IPS-18a (cell line): ENCODE results near the gene PDIA2.
A peak's percentile ranks its signal among the peaks of the same experiment; 100 is the strongest.

Experiments
- H3K27ac ChIP-seq: one replicate; pipeline ENCODE4 v1.5.1; 2013; ENCODE audit warnings: low read length
- H3K27me3 ChIP-seq: one replicate; pipeline ENCODE4 v1.6.1; 2013; ENCODE audit warnings: mild to moderate bottlenecking, low read length; ENCODE audit not compliant: control insufficient read depth, insufficient read depth
- H3K36me3 ChIP-seq: one replicate; pipeline ENCODE4 v1.6.1; 2013; ENCODE audit warnings: low read depth, low read length; ENCODE audit not compliant: control insufficient read depth
- H3K4me1 ChIP-seq: one replicate; pipeline ENCODE4 v1.6.1; 2013; ENCODE audit warnings: low read depth, low read length; ENCODE audit not compliant: control insufficient read depth
- H3K4me3 ChIP-seq: one replicate; pipeline ENCODE4 v1.5.1; 2013; ENCODE audit warnings: low read length
- H3K9ac ChIP-seq: one replicate; pipeline ENCODE4 v1.6.1; 2013; ENCODE audit warnings: mild to moderate bottlenecking, low read length, moderate library complexity
- H3K9me3 ChIP-seq: one replicate; pipeline ENCODE4 v1.6.1; 2013; ENCODE audit warnings: low read depth, low read length; ENCODE audit not compliant: control insufficient read depth

Gene PDIA2

DNA sequence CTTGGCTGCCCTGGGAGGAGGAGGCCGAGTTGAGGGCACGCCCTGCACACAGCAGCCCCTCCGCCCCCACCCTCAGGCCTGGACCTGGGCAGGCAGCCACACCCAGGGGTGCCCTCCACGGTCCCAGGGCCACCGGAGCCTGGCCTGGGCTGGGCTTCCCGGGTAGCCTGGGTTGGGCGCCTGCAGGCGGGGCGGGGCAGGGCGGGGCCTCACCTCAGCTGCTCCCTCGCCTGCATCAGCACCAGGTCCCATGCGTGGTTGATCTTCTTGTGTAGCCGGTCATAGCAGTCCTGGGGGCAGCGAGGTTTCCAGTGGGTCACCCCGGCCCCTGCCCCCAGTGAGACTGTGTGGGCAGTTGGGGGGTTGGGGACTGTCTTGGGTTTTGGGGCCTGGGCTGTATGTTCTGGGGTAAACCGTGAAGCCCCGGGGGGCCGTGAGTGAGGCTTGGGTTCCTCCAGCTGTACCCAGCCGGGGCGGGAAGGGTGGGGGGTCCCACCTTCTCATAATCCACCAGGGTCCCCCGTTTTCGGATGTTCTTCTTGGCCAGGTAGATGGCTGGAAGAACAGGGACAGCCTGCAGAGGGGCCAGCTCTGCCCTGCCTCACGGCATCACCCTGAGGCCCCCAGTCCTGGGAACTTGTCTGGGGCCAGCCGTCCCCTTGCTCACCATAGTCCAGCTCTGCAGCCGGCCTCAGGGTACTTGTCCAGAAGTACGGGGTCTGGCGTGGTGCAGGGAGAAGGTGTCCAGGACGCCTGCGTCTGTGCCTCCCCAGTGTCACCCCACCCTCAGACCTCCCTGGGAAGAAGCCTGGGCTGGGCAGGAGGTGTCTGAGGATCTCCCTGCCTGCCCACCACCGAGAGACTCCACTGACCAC is 9.2 kb upstream of the PDIA2 start:
- Histone ChIP-seq H3K9me3 (no peaks in the 10 kb centered on the region), H3K4me1 (no peaks in the 10 kb centered on the region), H3K4me3 (no peak overlapping the region), H3K36me3 (no peaks in the 10 kb centered on the region), H3K9ac (no peak overlapping the region), H3K27me3 (peaks cover 34% of the 10 kb centered on the region), H3K27ac (no peak overlapping the region)

GRCh38 chr16:275041-275641 is 7.8 kb upstream of the PDIA2 start:
- peak overlapping the region; percentile 53 for H3K4me3 ChIP-seq
- no peak overlapping the region for H3K9ac ChIP-seq

DNA sequence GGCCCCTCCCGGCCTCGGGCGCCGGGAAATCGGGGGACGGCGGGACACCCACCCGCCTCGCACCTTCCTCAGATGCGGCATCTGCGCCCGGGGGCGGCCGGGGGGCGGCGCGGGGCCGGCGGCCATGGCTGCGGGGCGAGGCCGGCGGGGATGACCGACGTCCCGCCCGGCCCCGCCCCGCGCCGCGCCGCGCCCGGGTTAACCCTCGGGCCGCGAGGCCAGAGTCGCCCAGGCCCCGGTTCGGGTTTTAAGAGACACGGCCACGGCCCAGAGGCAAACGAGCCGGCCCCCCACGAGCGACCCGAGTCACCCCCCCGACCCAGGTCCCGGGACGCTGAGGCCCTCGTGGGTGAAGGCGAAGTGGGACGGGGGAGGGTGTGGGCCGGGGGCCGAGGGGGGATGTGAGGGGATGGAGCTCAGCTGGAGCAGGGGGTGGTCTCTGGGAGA is 7.2 kb upstream of the PDIA2 start, which contains the start of gene RGS11:
TSS of gene RGS11 (minus strand) at position 159 of the 447 bp plus-strand sequence. CDS start at position 126, 33 bp downstream.
- Histone ChIP-seq H3K4me1 (no peaks in the 10 kb centered on the region), H3K4me3 (peak within 1 kb of the TSS; percentile 53), H3K36me3 (no peaks in the 10 kb centered on the region), H3K9me3 (no peaks in the 10 kb centered on the region), H3K9ac (no peak within 1 kb of the TSS), H3K27ac (no peak within 1 kb of the TSS), H3K27me3 (peaks cover 49% of the 10 kb centered on the region)

More at GRCh38 chr16:275041-275641, 7.8 kb upstream of the PDIA2 start:
- no peak overlapping the region for H3K27ac ChIP-seq
- H3K27me3 ChIP-seq, result peaks cover 47% of the 10 kb centered on the region
- no peaks in the 10 kb centered on the region for H3K36me3 ChIP-seq
- H3K9me3 ChIP-seq, result no peaks in the 10 kb centered on the region
- H3K4me1 ChIP-seq, result no peaks in the 10 kb centered on the region

GRCh38 chr16:276426-277077 is 6.4 kb upstream of the PDIA2 start:
- H3K27ac ChIP-seq, result no peak overlapping the region
- H3K4me1 ChIP-seq, result no peaks in the 10 kb centered on the region
- no peak overlapping the region for H3K9ac ChIP-seq
- peaks cover 57% of the 10 kb centered on the region for H3K27me3 ChIP-seq
- no peak overlapping the region for H3K4me3 ChIP-seq
- no peaks in the 10 kb centered on the region for H3K36me3 ChIP-seq
- H3K9me3 ChIP-seq, result no peaks in the 10 kb centered on the region

GRCh38 chr16:278863-279366 is 4.0 kb upstream of the PDIA2 start:
- no peaks in the 10 kb centered on the region for H3K36me3 ChIP-seq
- peaks cover 63% of the 10 kb centered on the region for H3K27me3 ChIP-seq
- no peak overlapping the region for H3K9ac ChIP-seq
- no peak overlapping the region for H3K4me3 ChIP-seq
- H3K27ac ChIP-seq, result no peak overlapping the region
- no peaks in the 10 kb centered on the region for H3K4me1 ChIP-seq
- H3K9me3 ChIP-seq, result no peaks in the 10 kb centered on the region

DNA sequence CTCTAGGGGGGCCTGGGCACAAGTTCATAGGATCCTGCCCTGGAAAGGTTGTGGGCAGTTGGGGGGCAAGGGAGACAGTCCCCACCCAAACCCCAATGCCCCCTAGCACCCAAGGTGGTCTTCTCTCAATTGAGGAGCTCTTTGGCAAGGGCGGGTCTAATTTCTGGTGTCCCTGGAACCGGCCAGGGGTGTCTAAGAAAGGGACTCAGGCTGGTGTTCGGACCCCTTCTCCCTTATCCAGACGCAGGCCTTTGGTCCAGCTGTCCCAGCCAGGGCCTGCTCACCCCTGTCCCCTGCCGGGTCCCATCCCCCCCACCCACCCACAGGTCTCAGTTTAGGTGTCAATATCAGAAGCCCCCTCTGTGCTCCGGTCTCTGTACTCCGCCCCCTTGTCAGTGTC is 3.4 kb upstream of the PDIA2 start:
- H3K4me1 ChIP-seq, result no peaks in the 10 kb centered on the region
- no peak overlapping the region for H3K27ac ChIP-seq
- H3K27me3 ChIP-seq, result peaks cover 58% of the 10 kb centered on the region
- no peak overlapping the region for H3K4me3 ChIP-seq
- no peaks in the 10 kb centered on the region for H3K9me3 ChIP-seq
- H3K9ac ChIP-seq, result no peak overlapping the region
- H3K36me3 ChIP-seq, result no peaks in the 10 kb centered on the region

DNA sequence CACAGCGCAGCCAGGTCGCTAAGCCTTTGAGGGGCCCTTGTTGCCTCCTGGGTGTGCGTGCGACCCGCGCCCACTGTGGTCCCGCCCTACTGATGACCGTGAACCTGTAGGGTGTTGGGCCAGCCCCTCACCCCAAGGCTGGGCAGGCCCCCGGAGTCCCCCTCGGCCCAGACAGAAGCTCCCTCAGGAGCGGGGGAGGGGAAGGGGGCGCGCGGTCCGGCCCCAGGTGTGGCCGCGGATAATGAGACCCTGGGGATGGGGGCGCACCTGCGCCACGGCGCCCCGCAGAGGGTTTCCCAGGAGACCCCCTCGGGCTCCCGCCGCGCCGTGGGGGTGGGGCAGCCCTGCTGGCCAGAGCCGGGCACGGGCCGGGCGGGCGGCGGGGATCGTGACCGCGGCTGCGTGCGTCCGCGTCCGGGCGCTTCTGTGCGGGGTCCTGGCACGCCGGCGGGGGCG is 2.9 kb upstream of the PDIA2 start:
- Histone ChIP-seq H3K9me3 (no peaks in the 10 kb centered on the region), H3K27me3 (peaks cover 53% of the 10 kb centered on the region), H3K4me3 (peak overlapping the region; percentile 30), H3K36me3 (no peaks in the 10 kb centered on the region), H3K27ac (no peak overlapping the region), H3K9ac (no peak overlapping the region), H3K4me1 (no peaks in the 10 kb centered on the region)

DNA sequence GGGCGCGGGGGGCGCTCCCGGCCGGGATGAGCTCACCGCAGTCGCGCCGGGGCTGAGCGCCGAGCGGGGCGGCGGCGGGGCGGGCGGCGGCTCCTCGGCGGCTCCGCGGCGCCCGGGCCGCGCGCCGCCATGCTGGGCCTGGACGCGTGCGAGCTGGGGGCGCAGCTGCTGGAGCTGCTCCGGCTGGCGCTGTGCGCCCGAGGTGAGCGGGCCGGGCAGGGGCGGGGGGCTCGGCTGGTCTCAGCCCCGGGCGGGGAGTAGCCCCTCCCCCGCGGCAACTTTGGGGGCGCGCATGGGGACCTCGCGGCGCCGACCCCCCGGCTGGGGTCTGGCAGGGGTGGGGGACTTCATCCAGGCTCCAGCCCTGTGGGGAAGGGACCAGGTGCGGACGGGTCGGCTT is 2.4 kb upstream of the PDIA2 start, which contains the start of gene ARHGDIG:
TSS of gene ARHGDIG (plus strand) at position 40 of the 400 bp plus-strand sequence. CDS start at position 130, 90 bp downstream.
- no peaks in the 10 kb centered on the region for H3K4me1 ChIP-seq
- no peaks in the 10 kb centered on the region for H3K36me3 ChIP-seq
- H3K9me3 ChIP-seq, result no peaks in the 10 kb centered on the region
- peak within 1 kb of the TSS; percentile 33 for H3K4me3 ChIP-seq
- peaks cover 49% of the 10 kb centered on the region for H3K27me3 ChIP-seq
- no peak within 1 kb of the TSS for H3K9ac ChIP-seq
- no peak within 1 kb of the TSS for H3K27ac ChIP-seq

- Histone ChIP-seq H3K36me3 (no peaks in the 10 kb centered on the region), H3K4me1 (no peaks in the 10 kb centered on the region), H3K9me3 (no peaks in the 10 kb centered on the region), H3K27me3 (peaks cover 45% of the 10 kb centered on the region), H3K4me3 (peak overlapping the region; percentile 33), H3K9ac (no peak overlapping the region), H3K27ac (no peak overlapping the region)
Observed at GRCh38 chr16:280991-281659, 1.8 kb upstream of the PDIA2 start.

DNA sequence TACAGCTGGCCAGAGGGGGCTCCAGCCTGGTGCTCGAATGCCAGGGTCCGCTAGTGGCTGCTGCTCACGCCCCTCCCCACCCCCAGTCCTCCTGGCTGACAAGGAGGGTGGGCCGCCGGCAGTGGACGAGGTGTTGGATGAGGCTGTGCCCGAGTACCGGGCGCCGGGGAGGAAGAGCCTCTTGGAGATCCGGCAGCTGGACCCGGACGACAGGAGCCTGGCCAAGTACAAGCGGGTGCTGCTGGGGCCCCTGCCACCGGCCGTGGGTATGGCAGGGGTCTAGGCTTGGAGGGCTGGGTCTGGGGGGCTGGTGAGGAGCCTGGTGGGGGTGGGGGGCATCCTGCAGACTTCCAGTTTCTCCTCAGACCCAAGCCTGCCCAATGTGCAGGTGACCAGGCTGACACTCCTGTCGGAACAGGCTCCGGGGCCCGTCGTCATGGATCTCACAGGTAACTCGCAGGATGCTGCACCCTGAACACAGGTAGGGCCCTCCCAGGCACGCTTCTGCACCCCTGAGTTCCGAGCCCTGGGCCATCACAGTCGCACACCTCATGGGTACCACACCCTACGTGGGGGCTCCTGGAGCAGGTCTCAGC is 1.2 kb upstream of the PDIA2 start:
- no peak overlapping the region for H3K27ac ChIP-seq
- H3K27me3 ChIP-seq, result peaks cover 39% of the 10 kb centered on the region
- no peaks in the 10 kb centered on the region for H3K36me3 ChIP-seq
- H3K9ac ChIP-seq, result no peak overlapping the region
- no peak overlapping the region for H3K4me3 ChIP-seq
- H3K9me3 ChIP-seq, result no peaks in the 10 kb centered on the region
- no peaks in the 10 kb centered on the region for H3K4me1 ChIP-seq
